ENCODE measurements around the gene FAM83B.

DNA sequence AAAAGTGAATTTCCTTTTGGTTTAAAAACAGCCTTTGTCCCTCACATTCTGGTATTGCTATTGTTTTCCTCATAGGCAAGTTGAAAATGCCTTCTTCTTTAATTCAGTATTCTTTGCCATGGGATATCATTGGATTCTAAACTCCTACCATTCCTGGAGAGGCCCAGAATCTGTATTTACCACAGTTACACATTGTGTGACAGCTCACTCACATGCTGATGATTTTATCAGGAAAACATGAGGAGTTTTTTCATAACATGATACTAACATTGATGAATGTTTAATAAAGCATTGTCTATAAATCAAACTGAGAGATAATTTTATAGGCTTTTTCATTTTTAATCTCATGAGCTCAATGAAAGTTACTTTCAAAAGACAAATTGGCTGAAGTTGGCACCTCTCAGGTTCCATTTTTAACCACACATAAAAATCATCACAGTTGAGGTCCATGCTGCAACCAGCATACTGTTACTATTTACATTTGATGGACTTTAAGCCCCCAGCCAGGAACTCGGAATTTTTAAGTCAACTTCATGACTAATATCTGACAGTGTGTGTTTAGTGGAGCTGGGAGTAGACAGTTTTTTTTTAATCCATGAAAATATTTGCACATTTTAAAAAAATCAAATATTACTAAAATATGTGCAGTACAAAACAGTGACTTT is 82.8 kb downstream of the FAM83B start:
- TF ChIP-seq CTCF (IDR thresholded peaks at IDR 0.05): no peak
- TF ChIP-seq ZFX (IDR thresholded peaks at IDR 0.05; ENCODE audit: borderline replicate concordance): no peak

Data from 22Rv1 (cell line).